Fibroblast of the aortic adventitia (primary cell): ENCODE data around the gene KIAA1328. TPM values are rescaled to one million over a fixed set of nuclear protein-coding genes. Genes with fewer than 3 reads are reported as not detected.
"Not testable (repeated sequence)": the region's sequence is repeated elsewhere in the genome, so short reads cannot be mapped to it uniquely, and the experiment has no call there.

Experiments
- DNase-seq: peaks from one replicate; pipeline ENCODE4 v3.0.0-alpha.2; 2010; ENCODE audit warnings: low read depth
- H3K4me3 ChIP-seq: 2 replicates; pipeline ENCODE4 v1.5.1; 2011; ENCODE audit warnings: low read depth, mild to moderate bottlenecking, control low read depth, low read length, moderate library complexity
- total RNA-seq: library from RNA; depleted of rRNA; stranded (reverse); fragments of >200 nt; gene quantifications from 2 replicates; pipeline ENCODE4 v1.2.3, GENCODE V29; 2012; ENCODE audit warnings: low replicate concordance
- TF ChIP-seq, protein P1 (sequence below): IDR thresholded peaks from 2 replicates; pipeline ENCODE4 v1.5.1; 2011; ENCODE audit warnings: mild to moderate bottlenecking, low read length, control low read depth, inconsistent platforms; ENCODE audit not compliant: insufficient read depth

KIAA1328 gene
- total RNA-seq, 1 donor: 13.6 TPM

DNA sequence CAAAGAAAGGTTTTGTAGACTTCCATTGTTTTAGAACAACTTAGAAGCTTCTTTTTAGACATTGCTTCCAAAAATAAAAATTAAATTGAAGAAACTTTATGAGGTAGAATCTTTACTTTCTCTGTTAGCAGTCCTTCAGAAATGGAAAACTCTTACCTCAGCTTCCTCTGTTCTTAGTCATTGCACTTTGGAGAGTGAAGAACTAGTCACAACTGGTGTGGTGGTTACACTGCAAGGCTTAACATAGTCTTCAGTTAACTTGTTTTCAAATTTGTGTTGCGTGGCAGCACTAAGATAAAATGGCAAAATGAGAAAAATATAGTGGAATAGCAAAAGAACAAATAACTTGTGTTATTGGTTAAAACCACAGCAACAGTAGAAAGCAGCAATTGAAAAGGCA lies 332.6 kb downstream of the KIAA1328 start:
- TF ChIP-seq, protein P1, sequence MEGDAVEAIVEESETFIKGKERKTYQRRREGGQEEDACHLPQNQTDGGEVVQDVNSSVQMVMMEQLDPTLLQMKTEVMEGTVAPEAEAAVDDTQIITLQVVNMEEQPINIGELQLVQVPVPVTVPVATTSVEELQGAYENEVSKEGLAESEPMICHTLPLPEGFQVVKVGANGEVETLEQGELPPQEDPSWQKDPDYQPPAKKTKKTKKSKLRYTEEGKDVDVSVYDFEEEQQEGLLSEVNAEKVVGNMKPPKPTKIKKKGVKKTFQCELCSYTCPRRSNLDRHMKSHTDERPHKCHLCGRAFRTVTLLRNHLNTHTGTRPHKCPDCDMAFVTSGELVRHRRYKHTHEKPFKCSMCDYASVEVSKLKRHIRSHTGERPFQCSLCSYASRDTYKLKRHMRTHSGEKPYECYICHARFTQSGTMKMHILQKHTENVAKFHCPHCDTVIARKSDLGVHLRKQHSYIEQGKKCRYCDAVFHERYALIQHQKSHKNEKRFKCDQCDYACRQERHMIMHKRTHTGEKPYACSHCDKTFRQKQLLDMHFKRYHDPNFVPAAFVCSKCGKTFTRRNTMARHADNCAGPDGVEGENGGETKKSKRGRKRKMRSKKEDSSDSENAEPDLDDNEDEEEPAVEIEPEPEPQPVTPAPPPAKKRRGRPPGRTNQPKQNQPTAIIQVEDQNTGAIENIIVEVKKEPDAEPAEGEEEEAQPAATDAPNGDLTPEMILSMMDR: no peak
- no peak for DNase-seq
- no peak overlapping the region for H3K4me3 ChIP-seq

DNA sequence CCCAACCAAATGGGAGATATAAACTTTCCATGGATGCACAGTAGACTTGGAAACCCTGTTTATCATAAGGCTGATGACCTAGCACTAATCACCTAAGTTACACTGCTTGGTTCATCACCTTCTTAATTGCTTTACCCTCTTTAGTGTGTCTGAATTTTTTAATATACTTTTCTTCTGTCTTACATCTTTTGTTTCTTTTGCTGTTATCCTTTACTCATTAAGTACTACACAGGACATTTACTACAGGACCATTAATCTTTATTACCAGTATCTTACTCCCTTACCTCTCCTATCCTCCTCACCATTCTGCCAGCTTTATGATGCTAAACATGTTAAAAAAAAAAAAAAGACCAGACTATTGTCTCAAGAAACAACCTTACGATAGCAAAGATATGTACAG lies 333.6 kb downstream of the KIAA1328 start:
- H3K4me3 ChIP-seq: no peak overlapping the region
- DNase-seq: no peak
- TF ChIP-seq, protein P1: no peak

DNA sequence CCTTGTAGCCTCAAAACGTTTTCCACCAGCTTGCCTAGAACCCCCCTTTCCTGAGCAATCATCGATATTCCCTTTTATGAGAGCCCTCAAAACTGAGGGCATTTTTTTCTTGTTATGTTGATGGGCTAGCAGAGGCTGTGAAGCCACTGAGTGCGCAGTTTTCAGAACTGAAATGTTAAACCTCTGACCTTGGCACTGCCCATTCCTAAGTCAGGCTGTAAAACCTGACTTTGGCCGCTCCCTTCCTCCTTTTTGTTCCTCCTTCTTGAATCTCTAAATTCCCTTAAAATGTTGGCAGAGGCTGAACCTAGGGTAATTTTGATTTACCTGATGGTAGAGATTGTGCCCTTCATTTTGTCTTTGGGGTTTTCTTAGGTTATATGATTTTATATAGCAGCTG lies 334.2 kb downstream of the KIAA1328 start:
- no peak overlapping the region for H3K4me3 ChIP-seq
- TF ChIP-seq, protein P1: no peak
- no peak for DNase-seq

DNA sequence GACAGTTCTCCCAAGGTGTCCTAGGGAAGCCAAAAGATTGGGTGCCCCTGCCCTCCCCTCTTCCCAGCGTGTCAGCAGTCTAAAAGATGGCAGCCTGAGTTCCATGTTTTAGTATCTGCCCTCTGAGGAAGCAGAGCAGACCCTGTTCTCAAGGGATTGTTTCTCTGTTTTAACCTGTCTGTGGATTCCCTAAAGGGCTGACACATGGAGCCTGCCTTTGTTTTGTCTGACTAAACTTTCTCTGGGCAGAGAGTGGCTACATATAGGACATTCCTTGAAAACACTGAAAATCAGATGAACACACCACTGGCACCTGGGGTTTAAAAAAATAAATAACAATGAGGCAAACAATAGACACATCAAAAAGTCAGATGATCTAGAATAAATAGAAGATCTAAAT lies 337.6 kb downstream of the KIAA1328 start:
- TF ChIP-seq, protein P1: no peak
- H3K4me3 ChIP-seq: no peak overlapping the region
- no peak for DNase-seq

DNA sequence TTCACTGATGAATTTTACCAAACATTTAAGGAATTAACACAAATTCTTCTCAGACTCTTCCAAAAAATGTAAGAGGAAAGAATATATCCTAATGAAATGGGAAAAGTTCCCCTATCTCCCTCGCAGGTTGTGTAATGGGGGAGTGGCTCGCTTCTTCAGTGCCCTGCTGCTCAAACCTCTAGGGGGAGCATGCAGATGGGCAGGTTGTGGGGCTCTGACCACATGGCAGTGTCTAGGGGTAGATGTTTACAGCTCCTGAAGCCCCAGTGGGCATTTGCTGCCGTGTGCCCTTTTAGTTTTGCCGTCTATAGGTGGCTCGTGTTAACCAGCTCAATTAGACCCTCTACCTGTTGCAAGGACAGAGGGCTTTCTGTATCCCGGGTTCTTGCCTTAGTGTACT lies 338.0 kb downstream of the KIAA1328 start:
- DNase-seq, H3K4me3 ChIP-seq: not testable (repeated sequence)

DNA sequence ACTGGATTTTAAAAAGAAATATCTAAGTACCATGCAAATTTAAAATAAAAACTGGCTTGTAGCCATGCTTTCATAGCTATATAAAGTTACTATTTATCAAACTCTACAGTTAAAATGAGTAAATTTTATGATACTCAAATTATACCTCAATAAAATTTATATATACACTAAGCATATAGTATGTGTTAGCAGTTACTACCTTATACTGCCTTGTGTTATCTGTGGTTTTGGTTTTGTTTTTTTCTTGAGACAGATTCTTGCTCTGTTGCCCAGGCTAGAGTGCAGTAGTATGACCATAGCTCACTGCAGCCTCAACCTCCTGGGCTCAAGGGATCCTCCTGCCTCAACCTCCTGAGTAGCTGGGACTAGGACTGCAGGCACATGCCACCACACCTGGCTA lies 342.1 kb downstream of the KIAA1328 start:
- TF ChIP-seq, protein P1: no peak
- no peak for DNase-seq
- H3K4me3 ChIP-seq: no peak overlapping the region

DNA sequence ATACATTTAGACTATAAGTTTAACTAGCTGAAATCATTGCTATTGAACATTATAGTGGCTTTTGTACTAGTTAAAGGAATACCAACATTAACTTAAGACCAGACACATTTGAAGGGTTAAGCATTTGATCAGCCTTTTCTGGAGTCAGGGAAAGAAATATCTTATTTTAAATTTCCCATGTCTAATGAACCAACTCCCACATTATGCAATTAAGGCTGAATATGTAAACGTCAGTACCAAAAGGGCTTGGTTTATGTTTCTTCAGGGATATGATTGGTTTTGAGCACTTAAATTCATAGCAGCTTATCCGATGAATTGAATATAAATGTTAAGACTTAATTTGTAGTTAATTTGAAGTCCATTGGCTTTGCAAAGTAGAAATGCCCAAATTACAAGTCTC lies 344.5 kb downstream of the KIAA1328 start:
- H3K4me3 ChIP-seq: no peak overlapping the region
- TF ChIP-seq, protein P1: no peak
- DNase-seq: no peak
